Measurements from ENCODE around the gene GPATCH2.
"Not testable (repeated sequence)": the region's sequence is repeated elsewhere in the genome, so short reads cannot be mapped to it uniquely, and the experiment has no call there.

Gene GPATCH2

GRCh38 chr1:217614200-217614712 is 16.6 kb downstream of the GPATCH2 start:
- Mint-ChIP-seq H3K4me1 (ENCODE audit: low read depth) (peaks cover 17% of the 10 kb centered on the region), H3K27ac (no peak overlapping the region), H3K4me3 (no peak overlapping the region), H3K9me3 (no peaks in the 10 kb centered on the region), H3K27me3 (no peaks in the 10 kb centered on the region), H3K36me3 (ENCODE audit: low read depth) (peaks cover 74% of the 10 kb centered on the region)
- no peak for DNase-seq

DNA sequence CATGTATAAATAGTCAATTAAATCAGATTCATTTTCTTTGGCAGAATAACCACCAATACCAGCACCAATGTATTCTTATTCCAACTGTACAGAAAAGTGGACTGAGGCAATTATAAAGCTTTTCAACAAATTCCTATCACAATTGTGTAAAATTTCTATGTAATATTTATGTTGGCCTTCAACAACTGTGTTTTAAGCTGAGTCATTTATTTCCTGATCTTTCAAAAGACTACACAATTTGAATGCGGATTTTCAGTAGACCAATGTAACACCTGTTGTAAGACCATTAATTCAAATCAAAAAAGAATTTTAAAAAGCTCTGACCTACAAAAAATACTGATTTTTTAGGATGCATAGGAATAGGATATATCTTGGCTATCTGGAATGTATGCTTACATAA is 25.5 kb downstream of the GPATCH2 start:
- no peak overlapping the region for H3K4me3 Mint-ChIP-seq
- no peaks in the 10 kb centered on the region for H3K4me1 Mint-ChIP-seq (ENCODE audit: low read depth)
- peaks cover 52% of the 10 kb centered on the region for H3K36me3 Mint-ChIP-seq (ENCODE audit: low read depth)
- no peaks in the 10 kb centered on the region for H3K27me3 Mint-ChIP-seq
- no peaks in the 10 kb centered on the region for H3K9me3 Mint-ChIP-seq
- no peak overlapping the region for H3K27ac Mint-ChIP-seq
- DNase-seq, result no peak

- Mint-ChIP-seq H3K4me3 (no peak overlapping the region), H3K27ac (no peak overlapping the region), H3K36me3 (ENCODE audit: low read depth) (peaks cover 38% of the 10 kb centered on the region), H3K27me3 (no peaks in the 10 kb centered on the region), H3K9me3 (no peaks in the 10 kb centered on the region), H3K4me1 (ENCODE audit: low read depth) (no peaks in the 10 kb centered on the region)
- DNase-seq, result no peak
These were observed 28.5 kb downstream of the GPATCH2 start for GRCh38 chr1:217602380-217602779.

DNA sequence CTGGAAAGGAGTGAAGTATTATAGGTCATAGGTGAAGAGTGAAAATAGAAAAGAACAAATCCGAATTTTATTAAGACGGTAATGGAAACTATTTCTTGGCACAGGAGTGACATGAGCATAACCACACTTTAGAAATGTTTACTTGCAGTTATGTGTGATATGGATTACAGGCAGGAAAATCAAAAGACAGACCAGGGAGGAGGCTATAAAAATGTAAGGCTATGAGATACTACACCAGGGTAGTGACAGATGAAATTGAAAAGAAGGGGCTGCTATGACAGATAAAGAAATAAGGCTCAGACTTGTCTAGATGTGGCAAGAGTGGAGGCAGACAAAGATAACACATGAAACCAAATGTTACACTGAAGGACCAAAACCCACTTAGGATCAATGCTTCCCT is 31.7 kb downstream of the GPATCH2 start:
- Mint-ChIP-seq H3K27ac (no peak overlapping the region), H3K4me3 (no peak overlapping the region), H3K27me3 (no peaks in the 10 kb centered on the region), H3K4me1 (ENCODE audit: low read depth) (no peaks in the 10 kb centered on the region), H3K36me3 (ENCODE audit: low read depth) (peaks cover 27% of the 10 kb centered on the region), H3K9me3 (no peaks in the 10 kb centered on the region)
- DNase-seq, result no peak

DNA sequence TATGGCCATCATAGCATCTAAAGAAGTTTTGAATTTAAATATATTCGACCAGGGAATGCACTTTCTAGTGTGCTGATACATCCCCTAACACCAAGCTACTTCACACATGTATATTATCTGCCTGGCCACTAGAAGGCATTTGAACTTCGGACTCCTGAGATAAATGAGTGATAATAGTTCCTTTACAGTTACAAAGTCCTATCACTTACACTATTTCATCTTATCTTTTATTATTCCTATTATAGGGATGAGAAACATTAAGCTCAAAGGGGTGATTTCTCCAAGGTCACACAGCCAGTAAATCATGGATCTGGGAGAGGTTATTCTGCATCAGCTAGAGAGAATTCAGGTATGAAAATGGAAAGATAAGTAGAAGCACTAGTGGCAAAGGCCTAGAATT is 40.3 kb downstream of the GPATCH2 start:
- H3K4me3 Mint-ChIP-seq, result no peak overlapping the region
- no peak for DNase-seq
- H3K9me3 Mint-ChIP-seq, result no peaks in the 10 kb centered on the region
- no peak overlapping the region for H3K27ac Mint-ChIP-seq
- no peaks in the 10 kb centered on the region for H3K4me1 Mint-ChIP-seq (ENCODE audit: low read depth)
- no peaks in the 10 kb centered on the region for H3K27me3 Mint-ChIP-seq
- H3K36me3 Mint-ChIP-seq (ENCODE audit: low read depth), result peaks cover 13% of the 10 kb centered on the region

- Mint-ChIP-seq H3K27me3 (no peaks in the 10 kb centered on the region), H3K4me3 (no peak overlapping the region), H3K27ac (no peak overlapping the region), H3K36me3 (ENCODE audit: low read depth) (peaks cover 15% of the 10 kb centered on the region), H3K9me3 (no peaks in the 10 kb centered on the region), H3K4me1 (ENCODE audit: low read depth) (no peaks in the 10 kb centered on the region)
- no peak for DNase-seq
These were observed 44.3 kb downstream of the GPATCH2 start for GRCh38 chr1:217586586-217586985.

GRCh38 chr1:217585577-217585976 is 45.3 kb downstream of the GPATCH2 start:
- Mint-ChIP-seq H3K27ac (no peak overlapping the region), H3K27me3 (no peaks in the 10 kb centered on the region), H3K4me3 (no peak overlapping the region), H3K36me3 (ENCODE audit: low read depth) (peaks cover 22% of the 10 kb centered on the region), H3K9me3 (no peaks in the 10 kb centered on the region), H3K4me1 (ENCODE audit: low read depth) (no peaks in the 10 kb centered on the region)
- no peak for DNase-seq

GRCh38 chr1:217584286-217584811 is 46.5 kb downstream of the GPATCH2 start:
- not testable (repeated sequence) for DNase-seq; H3K27ac Mint-ChIP-seq; H3K9me3 Mint-ChIP-seq; H3K4me3 Mint-ChIP-seq; H3K4me1 Mint-ChIP-seq (ENCODE audit: low read depth); H3K27me3 Mint-ChIP-seq
- peaks cover 22% of the 10 kb centered on the region for H3K36me3 Mint-ChIP-seq (ENCODE audit: low read depth)

DNA sequence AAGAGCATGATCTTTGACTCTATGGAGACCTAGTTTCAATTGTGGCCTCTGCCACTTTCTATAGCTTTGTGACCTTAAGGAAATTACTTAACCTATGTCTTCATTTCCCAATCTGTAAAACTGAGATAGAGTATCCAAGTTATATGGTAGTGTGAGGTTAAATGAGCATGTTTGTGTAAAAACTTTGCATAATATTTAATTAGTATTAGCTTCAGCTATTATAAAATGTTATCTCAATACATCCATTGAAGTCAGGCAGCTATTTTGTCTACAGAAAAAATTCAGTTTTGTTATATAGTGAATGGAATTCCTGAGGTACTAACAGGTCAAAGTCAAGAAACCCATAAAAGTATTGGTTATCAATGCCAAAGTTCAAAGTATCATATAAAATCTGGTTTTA is 53.6 kb downstream of the GPATCH2 start:
- Mint-ChIP-seq H3K4me1 (ENCODE audit: low read depth) (no peaks in the 10 kb centered on the region), H3K4me3 (no peak overlapping the region), H3K27ac (no peak overlapping the region), H3K27me3 (no peaks in the 10 kb centered on the region), H3K36me3 (ENCODE audit: low read depth) (peaks cover 13% of the 10 kb centered on the region), H3K9me3 (no peaks in the 10 kb centered on the region)
- DNase-seq, result no peak

DNA sequence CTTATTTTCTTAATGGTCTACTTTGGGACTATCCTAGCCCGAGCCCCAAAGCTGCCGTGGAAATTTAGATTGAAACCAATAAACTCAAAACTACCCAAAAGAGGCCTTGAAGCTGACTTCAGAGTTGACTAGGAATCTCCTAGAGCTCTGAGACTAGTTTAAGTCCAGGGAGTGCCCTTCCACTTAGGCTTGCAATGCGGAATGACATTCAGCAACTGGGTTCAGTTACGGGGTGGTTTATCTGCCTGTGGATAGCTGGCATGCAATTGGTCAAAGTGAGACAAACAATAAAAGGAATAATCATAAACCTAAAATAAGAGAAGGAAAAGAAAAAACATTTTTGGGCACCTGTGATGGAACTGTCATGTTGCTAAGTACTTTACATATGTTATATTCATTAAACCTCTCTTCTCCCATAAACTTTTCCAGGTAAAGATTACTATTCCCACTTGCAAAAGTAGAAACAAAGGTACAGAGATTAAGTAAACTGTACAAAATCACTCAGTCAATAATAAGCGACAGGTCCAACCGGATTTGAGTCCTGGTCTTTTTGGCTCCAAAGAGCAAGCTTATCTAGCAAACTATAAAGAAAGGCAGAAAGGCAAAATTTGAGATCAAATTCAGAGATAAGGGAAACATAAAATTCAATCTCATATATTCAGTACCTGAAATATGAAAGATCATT is 56.5 kb downstream of the GPATCH2 start:
- H3K9me3 Mint-ChIP-seq, result no peaks in the 10 kb centered on the region
- H3K4me3 Mint-ChIP-seq, result no peak overlapping the region
- peaks cover 6% of the 10 kb centered on the region for H3K36me3 Mint-ChIP-seq (ENCODE audit: low read depth)

DNA sequence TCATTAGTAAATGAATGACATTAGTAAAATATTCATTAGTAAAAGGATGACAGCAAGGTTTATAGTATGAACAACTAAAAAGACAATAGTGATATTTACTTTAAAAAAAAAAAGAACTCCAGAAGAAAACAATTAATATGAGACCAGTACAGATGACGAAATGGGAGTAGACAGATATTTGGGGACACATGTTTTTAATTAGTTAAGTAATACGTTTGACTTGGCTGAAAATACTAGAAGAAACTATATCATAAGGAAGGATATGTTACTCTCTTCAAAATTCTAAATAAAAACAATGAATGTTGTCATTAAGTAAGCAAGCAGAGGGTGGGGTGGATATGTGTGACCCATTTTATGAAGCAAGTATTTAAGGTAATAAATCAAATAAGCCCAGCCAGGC is 61.9 kb downstream of the GPATCH2 start:
- H3K4me3 Mint-ChIP-seq, result no peak overlapping the region
- peaks cover 17% of the 10 kb centered on the region for H3K36me3 Mint-ChIP-seq (ENCODE audit: low read depth)
- no peaks in the 10 kb centered on the region for H3K27me3 Mint-ChIP-seq
- DNase-seq, result no peak
- no peak overlapping the region for H3K27ac Mint-ChIP-seq
- H3K4me1 Mint-ChIP-seq (ENCODE audit: low read depth), result no peaks in the 10 kb centered on the region
- no peaks in the 10 kb centered on the region for H3K9me3 Mint-ChIP-seq

More for the DNA sequence above, 56.5 kb downstream of the GPATCH2 start:
- no peak for DNase-seq
- Mint-ChIP-seq H3K4me1 (ENCODE audit: low read depth) (no peaks in the 10 kb centered on the region), H3K27ac (no peak overlapping the region), H3K27me3 (no peaks in the 10 kb centered on the region)

- H3K27ac Mint-ChIP-seq, result no peak overlapping the region
- no peaks in the 10 kb centered on the region for H3K9me3 Mint-ChIP-seq
- no peaks in the 10 kb centered on the region for H3K27me3 Mint-ChIP-seq
- H3K4me3 Mint-ChIP-seq, result no peak overlapping the region
- H3K4me1 Mint-ChIP-seq (ENCODE audit: low read depth), result no peaks in the 10 kb centered on the region
- no peak for DNase-seq
- peaks cover 21% of the 10 kb centered on the region for H3K36me3 Mint-ChIP-seq (ENCODE audit: low read depth)
These were observed 62.7 kb downstream of the GPATCH2 start for GRCh38 chr1:217568200-217568599.

DNA sequence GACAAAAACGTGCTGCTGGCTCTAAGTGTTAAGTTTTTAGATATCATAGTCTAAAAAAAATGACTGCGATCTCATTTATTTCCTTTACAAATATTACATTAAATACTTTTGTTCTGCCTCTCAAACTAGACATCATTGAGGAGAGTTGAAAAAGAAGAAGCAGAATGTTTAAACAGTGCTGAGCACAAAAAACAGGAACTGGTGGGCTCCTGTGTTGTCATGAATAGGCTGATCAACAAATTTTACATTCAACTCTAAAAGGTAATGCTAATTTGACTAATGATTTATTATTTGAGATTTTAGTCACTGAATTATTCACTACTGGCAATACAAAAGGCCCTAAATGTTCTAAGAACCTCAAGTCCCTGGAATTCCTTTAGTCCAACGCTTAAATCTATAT is 66.1 kb downstream of the GPATCH2 start:
- H3K4me3 Mint-ChIP-seq, result no peak overlapping the region
- peaks cover 22% of the 10 kb centered on the region for H3K36me3 Mint-ChIP-seq (ENCODE audit: low read depth)
- H3K27me3 Mint-ChIP-seq, result no peaks in the 10 kb centered on the region
- DNase-seq, result no peak
- H3K9me3 Mint-ChIP-seq, result no peaks in the 10 kb centered on the region
- no peak overlapping the region for H3K27ac Mint-ChIP-seq
- H3K4me1 Mint-ChIP-seq (ENCODE audit: low read depth), result no peaks in the 10 kb centered on the region

- no peak overlapping the region for H3K27ac Mint-ChIP-seq
- no peaks in the 10 kb centered on the region for H3K27me3 Mint-ChIP-seq
- no peak for DNase-seq
- peaks cover 22% of the 10 kb centered on the region for H3K36me3 Mint-ChIP-seq (ENCODE audit: low read depth)
- no peaks in the 10 kb centered on the region for H3K4me1 Mint-ChIP-seq (ENCODE audit: low read depth)
- no peak overlapping the region for H3K4me3 Mint-ChIP-seq
- no peaks in the 10 kb centered on the region for H3K9me3 Mint-ChIP-seq
These were observed 66.7 kb downstream of the GPATCH2 start for GRCh38 chr1:217564207-217564606.

GRCh38 chr1:217563179-217563578 is 67.7 kb downstream of the GPATCH2 start:
- no peaks in the 10 kb centered on the region for H3K9me3 Mint-ChIP-seq
- H3K27ac Mint-ChIP-seq, result no peak overlapping the region
- H3K36me3 Mint-ChIP-seq (ENCODE audit: low read depth), result peaks cover 20% of the 10 kb centered on the region
- H3K4me1 Mint-ChIP-seq (ENCODE audit: low read depth), result no peaks in the 10 kb centered on the region
- no peak overlapping the region for H3K4me3 Mint-ChIP-seq
- H3K27me3 Mint-ChIP-seq, result no peaks in the 10 kb centered on the region
- no peak for DNase-seq

All from activated T-cell treated with anti-CD3 and anti-CD28 coated beads, Interleukin-2, amount 50 U/mL, for 24 hours (primary cell).